Measurements from ENCODE around the gene PSMC5.

Gene PSMC5

GRCh38 chr17:63821804-63822203 is 5.4 kb upstream of the PSMC5 start:
- no peak for DNase-seq

GRCh38 chr17:63822537-63822936 is 4.7 kb upstream of the PSMC5 start:
- DNase-seq: no peak

GRCh38 chr17:63823659-63824331 is 3.4 kb upstream of the PSMC5 start:
- no peak for DNase-seq

- no peak for DNase-seq
These were observed 2.9 kb upstream of the PSMC5 start for GRCh38 chr17:63824362-63824761.

- no peak for DNase-seq
These were observed 696 bp upstream of the PSMC5 start for GRCh38 chr17:63826468-63827001.

GRCh38 chr17:63827801-63828221 is 580 bp downstream of the PSMC5 start:
- DNase-seq: no peak

GRCh38 chr17:63828936-63829335 is 1.7 kb downstream of the PSMC5 start:
- no peak for DNase-seq

- no peak for DNase-seq
These were observed 3.0 kb downstream of the PSMC5 start for GRCh38 chr17:63830278-63830677.

GRCh38 chr17:63830904-63831491 is 3.8 kb downstream of the PSMC5 start:
- no peak for DNase-seq

- DNase-seq: no peak
These were observed 4.3 kb downstream of the PSMC5 start for GRCh38 chr17:63831505-63831904.

- no peak for DNase-seq
These were observed 4.8 kb downstream of the PSMC5 start for GRCh38 chr17:63832014-63832413.

GRCh38 chr17:63832455-63832854 is 5.2 kb downstream of the PSMC5 start:
- DNase-seq: no peak

- DNase-seq: no peak
These were observed 6.0 kb downstream of the PSMC5 start for GRCh38 chr17:63833026-63833740.

- no peak for DNase-seq
These were observed 6.6 kb downstream of the PSMC5 start for GRCh38 chr17:63833741-63834373.

- no peak for DNase-seq
These were observed 7.4 kb downstream of the PSMC5 start for GRCh38 chr17:63834431-63835166.

GRCh38 chr17:63835167-63835720 is 8.0 kb downstream of the PSMC5 start:
- no peak for DNase-seq

- no peak for DNase-seq
These were observed 9.6 kb downstream of the PSMC5 start for GRCh38 chr17:63836811-63837210.

GRCh38 chr17:63837480-63837879 is 10.2 kb downstream of the PSMC5 start:
- no peak for DNase-seq

GRCh38 chr17:63837962-63838600 is 10.8 kb downstream of the PSMC5 start:
- no peak for DNase-seq

- DNase-seq: peak; percentile 61
These were observed 11.5 kb downstream of the PSMC5 start for GRCh38 chr17:63838631-63839171.

- DNase-seq: no peak
These were observed 13.5 kb downstream of the PSMC5 start for GRCh38 chr17:63840591-63841349.

Measured in NCI-H2081 treated with DMSO at 0.1 percent for 48 hours (cell line).